RWPE2 (cell line): ENCODE data around the gene ZAP70.
A peak's percentile ranks its signal among the peaks of the same experiment; 100 is the strongest.

ENCODE experiments used
- ATAC-seq: fragments of 200-7000 bp; cut with Tn5 transposase; 3 replicates; pipeline ENCODE4 v1.9.1; 2021; ENCODE audit warnings: low read depth
- DNase-seq: peaks from one replicate; pipeline ENCODE4 v3.0.0-alpha.2; 2020; ENCODE audit warnings: low spot score
- H3K27ac ChIP-seq: fragments of 450-650 bp; 2 replicates; pipeline ENCODE4 v1.5.1; 2017; ENCODE audit warnings: mild to moderate bottlenecking; ENCODE audit not compliant: poor library complexity, severe bottlenecking
- H3K27me3 ChIP-seq: fragments of 250-450 bp; sonication (Bioruptor Pico); 2 replicates; pipeline ENCODE4 v1.5.1; 2021; ENCODE audit warnings: mild to moderate bottlenecking, moderate library complexity; ENCODE audit not compliant: insufficient read depth, poor library complexity, severe bottlenecking
- H3K36me3 ChIP-seq: fragments of 250-450 bp; sonication (Bioruptor Pico); 2 replicates; pipeline ENCODE4 v1.5.1; 2020; ENCODE audit warnings: low read depth, mild to moderate bottlenecking, moderate library complexity
- H3K4me1 ChIP-seq: fragments of 250-450 bp; sonication (Bioruptor Pico); 2 replicates; pipeline ENCODE4 v1.5.1; 2021; ENCODE audit warnings: mild to moderate bottlenecking, moderate library complexity; ENCODE audit not compliant: insufficient read depth, poor library complexity, severe bottlenecking
- H3K4me3 ChIP-seq: fragments of 250-450 bp; sonication (Bioruptor Pico); 2 replicates; pipeline ENCODE4 v1.5.1; 2021; ENCODE audit warnings: mild to moderate bottlenecking, moderate library complexity; ENCODE audit not compliant: severe bottlenecking
- H3K9me3 ChIP-seq: fragments of 250-450 bp; sonication (Bioruptor Pico); 2 replicates; pipeline ENCODE4 v1.5.1; 2021; ENCODE audit warnings: mild to moderate bottlenecking, moderate library complexity; ENCODE audit not compliant: severe bottlenecking
- TF ChIP-seq, protein P1 (sequence below): fragments of 450-650 bp; IDR thresholded peaks from one replicate; pipeline ENCODE4 v1.5.1; 2017; ENCODE audit warnings: mild to moderate bottlenecking, moderate library complexity; ENCODE audit not compliant: poor library complexity, severe bottlenecking

ZAP70 gene

DNA sequence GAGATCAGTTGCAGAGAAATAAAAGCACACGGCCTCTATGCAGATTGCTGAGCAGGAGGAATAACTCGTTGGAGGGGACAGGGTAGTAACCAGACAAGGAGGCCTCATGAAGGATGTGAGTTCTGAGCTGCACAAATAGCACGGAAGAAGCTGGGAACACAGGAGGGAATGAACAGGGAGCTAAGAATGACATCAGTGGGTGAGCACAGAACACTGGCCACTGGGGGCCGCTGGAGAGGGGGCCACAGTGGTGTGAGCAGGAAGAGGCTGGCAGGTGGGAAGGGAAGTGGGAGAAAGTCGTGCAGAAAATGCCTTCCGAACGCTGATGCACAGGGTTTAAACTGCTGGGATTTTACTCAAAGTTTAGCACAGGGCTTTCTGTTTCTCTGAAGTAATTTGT, 61.0 kb downstream of the ZAP70 start:
- peak; percentile 58; the same call in 1 of the 3 replicates for ATAC-seq
- H3K4me3 ChIP-seq = no peak overlapping the region
- no peak overlapping the region for H3K27ac ChIP-seq
- peaks cover 21% of the 10 kb centered on the region for H3K36me3 ChIP-seq
- H3K4me1 ChIP-seq = no peaks in the 10 kb centered on the region
- DNase-seq = peak; percentile 19
- no peaks in the 10 kb centered on the region for H3K9me3 ChIP-seq
- H3K27me3 ChIP-seq = no peaks in the 10 kb centered on the region
- TF ChIP-seq, protein P1, sequence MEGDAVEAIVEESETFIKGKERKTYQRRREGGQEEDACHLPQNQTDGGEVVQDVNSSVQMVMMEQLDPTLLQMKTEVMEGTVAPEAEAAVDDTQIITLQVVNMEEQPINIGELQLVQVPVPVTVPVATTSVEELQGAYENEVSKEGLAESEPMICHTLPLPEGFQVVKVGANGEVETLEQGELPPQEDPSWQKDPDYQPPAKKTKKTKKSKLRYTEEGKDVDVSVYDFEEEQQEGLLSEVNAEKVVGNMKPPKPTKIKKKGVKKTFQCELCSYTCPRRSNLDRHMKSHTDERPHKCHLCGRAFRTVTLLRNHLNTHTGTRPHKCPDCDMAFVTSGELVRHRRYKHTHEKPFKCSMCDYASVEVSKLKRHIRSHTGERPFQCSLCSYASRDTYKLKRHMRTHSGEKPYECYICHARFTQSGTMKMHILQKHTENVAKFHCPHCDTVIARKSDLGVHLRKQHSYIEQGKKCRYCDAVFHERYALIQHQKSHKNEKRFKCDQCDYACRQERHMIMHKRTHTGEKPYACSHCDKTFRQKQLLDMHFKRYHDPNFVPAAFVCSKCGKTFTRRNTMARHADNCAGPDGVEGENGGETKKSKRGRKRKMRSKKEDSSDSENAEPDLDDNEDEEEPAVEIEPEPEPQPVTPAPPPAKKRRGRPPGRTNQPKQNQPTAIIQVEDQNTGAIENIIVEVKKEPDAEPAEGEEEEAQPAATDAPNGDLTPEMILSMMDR = peak; percentile 44

DNA sequence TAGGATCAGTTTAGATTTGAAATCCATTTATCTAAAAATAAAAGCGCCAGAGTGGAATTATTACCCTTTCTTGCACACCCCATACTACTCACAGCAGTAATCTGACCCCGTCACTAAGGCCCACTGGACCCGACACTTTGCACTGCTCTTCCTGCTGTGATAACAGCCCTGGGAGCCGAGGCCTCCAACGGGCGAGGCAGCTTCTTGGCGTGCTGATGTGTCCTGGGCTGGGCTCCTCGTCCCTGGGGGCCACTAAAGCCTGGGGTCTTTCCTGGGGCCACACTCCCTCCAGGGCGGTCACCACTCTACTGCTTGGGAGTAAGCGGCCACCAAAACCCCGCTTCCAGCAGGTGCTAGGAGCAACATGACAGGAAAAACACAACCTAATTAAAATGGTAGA, 61.7 kb downstream of the ZAP70 start:
- Histone ChIP-seq H3K36me3 (peaks cover 21% of the 10 kb centered on the region), H3K27me3 (no peaks in the 10 kb centered on the region), H3K9me3 (no peaks in the 10 kb centered on the region), H3K27ac (no peak overlapping the region), H3K4me1 (no peaks in the 10 kb centered on the region), H3K4me3 (no peak overlapping the region)
- ATAC-seq (no peak), DNase-seq (peak; percentile 33)
- TF ChIP-seq, protein P1 = no peak

DNA sequence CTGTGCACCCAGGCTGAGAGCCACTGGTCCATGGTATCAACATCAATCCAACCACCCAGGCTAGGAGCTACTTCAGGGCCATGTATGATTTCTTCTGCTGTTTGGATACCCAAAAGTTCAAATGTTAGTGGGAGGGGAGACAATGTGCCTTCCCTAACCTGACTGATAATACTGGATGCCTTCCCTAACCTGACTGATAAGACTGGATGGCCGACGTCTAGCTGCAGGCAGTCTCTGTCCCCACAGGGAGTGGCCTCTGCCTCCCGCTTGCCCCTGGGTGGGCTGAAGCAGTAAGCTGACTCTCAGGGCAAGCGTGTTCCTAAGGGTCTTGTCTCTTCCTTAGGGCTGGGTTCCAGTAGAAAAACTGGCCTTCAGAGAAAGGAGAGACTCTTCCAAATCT, 65.8 kb downstream of the ZAP70 start:
- Histone ChIP-seq H3K36me3 (peaks cover 2% of the 10 kb centered on the region), H3K4me3 (no peak overlapping the region), H3K4me1 (no peaks in the 10 kb centered on the region), H3K9me3 (no peaks in the 10 kb centered on the region), H3K27me3 (no peaks in the 10 kb centered on the region), H3K27ac (no peak overlapping the region)
- TF ChIP-seq, protein P1 = no peak
- ATAC-seq = no peak
- DNase-seq = no peak

DNA sequence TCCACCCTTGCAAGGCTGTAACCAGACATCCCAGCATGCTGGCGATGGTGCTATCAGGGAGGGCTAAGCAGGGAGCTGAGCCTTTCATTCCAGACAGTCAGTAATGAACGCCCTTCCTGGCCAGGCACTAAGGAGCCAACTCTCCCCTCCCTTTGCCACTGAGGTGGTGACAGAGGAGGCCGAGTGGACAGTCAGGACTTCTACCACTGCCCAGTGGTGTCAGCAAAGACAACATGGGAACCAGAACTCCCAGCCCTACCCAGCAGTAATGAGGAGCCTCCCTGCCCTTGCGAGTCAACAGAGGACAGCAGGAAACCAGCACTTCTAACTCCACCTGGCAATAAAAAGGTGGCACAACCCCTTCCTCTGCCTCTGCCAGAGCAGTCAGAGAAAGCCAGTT, 68.6 kb downstream of the ZAP70 start:
- Histone ChIP-seq H3K27ac (no peak overlapping the region), H3K9me3 (no peaks in the 10 kb centered on the region), H3K4me3 (no peak overlapping the region), H3K36me3 (no peaks in the 10 kb centered on the region; the same call in 1 of the 2 replicates), H3K4me1 (no peaks in the 10 kb centered on the region), H3K27me3 (no peaks in the 10 kb centered on the region)
- DNase-seq (no peak), ATAC-seq (0 out of 3 replicates have a peak, but pooled peaks have one; percentile 29)
- TF ChIP-seq, protein P1 = no peak

DNA sequence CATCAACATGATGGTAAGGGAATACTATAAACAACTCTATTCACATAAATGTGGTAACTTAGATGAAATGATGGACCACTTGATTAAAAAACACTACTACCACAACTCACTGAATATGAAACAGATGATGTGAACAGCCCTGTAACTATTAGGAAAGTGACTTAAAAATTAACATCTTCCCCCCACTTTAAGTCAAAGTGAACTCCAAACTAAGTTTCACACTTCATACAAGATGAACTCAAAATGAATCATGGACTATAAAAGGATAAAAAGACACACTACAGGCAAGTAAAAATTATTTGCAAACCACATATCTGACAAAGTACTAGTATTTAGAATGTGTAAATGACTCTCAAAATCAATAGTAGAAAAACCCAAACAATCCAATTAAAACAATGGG, 71.6 kb downstream of the ZAP70 start:
- DNase-seq (no peak), ATAC-seq (no peak)
- Histone ChIP-seq H3K4me1 (no peaks in the 10 kb centered on the region), H3K27me3 (no peaks in the 10 kb centered on the region), H3K27ac (no peak overlapping the region), H3K4me3 (no peak overlapping the region), H3K9me3 (no peaks in the 10 kb centered on the region), H3K36me3 (no peaks in the 10 kb centered on the region)
- TF ChIP-seq, protein P1 = no peak
